GM18868 (cell line): ENCODE data around the gene RTL9.

Experiments
- ATAC-seq: cut with Tn5 transposase; IDR thresholded peaks from one replicate; pipeline ENCODE4 v1.9.1; 2021; ENCODE audit warnings: mild to moderate bottlenecking, moderate library complexity; ENCODE audit not compliant: unreplicated experiment

The RTL9 gene

DNA sequence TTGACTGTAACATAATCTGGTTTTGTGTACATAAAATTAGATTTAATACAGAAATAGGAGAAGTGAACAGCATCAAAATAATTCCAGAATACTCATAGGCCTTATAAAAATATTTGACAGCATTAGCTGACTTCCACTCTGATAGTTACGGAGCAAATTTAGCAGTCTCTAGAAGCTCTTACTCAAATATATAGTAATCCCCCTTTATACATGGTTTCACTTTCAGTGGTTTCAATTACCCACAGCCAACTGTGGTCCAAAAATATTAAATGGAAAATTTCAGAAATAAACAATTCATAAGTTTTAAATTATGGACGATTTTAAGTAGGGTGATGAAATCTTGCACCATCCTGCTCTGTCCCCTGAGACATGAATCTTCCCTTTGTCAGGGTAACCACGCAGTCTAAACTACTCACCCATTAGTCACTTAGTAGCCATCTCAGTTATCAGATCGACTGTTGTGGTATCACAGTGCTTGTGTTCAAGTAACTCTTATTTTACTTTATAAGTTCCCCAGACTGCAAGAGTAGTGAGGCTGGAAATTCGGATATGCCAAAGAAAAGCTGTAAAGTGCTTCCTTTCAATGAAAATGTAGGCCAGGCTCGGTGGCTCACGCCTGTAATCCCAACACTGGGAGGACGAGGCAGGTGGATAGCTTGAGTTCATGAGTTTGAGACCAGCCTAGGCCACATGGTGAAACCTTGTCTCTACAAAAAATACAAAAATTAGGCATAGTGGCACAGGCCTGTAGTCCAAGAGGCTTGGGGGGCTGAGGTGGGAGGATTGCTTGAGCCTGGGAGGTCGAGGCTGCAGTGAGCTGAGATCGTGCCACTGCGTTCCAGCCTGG lies 17.2 kb upstream of the RTL9 start:
- ATAC-seq, result peak; percentile 96

- ATAC-seq, result no peak
These were observed 12.0 kb upstream of the RTL9 start for GRCh38 chrX:110346681-110347080.

GRCh38 chrX:110359273-110359672 lies 625 bp downstream of the RTL9 start:
- ATAC-seq, result no peak

DNA sequence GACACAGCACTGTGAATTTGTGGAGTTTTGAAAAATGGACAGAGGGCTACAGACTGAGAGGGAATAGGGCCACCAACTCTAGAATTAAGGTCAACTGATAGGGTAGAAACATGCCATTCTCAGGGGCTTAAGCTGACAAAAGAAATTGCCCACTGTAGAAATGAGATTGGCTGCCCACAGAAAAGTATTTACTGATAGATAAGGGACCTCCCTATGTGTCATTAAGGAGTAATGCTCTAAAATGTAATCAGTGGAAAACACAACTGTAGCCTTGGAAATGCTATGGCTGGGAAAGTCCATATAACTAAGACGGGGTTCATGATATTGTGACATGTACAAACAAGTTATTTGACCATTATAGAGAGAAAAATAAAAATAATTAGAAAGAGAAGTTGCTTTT lies 4.6 kb downstream of the RTL9 start:
- ATAC-seq, result no peak

GRCh38 chrX:110373310-110373709 lies 14.7 kb downstream of the RTL9 start:
- ATAC-seq, result no peak

DNA sequence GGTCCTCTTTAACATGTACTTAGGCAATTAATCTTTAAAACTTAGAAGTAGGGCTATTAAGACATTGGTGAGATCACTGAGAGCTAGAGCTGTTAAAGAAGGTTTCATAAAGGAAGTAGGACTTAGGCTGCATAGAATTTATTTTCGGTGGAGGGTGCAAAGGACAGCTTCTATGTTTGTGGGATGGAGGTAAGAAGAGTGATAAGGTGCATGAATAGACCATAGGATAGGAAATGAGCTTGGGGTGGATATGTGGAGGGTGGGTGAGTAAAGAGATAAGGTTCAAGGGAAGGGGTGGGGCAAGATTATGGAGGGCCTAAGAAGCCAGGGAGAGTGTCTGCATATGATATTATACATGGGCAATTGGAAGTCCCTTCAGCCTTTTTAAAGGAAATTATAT lies 15.9 kb downstream of the RTL9 start:
- ATAC-seq, result peak; percentile 78

GRCh38 chrX:110381216-110381615 lies 22.6 kb downstream of the RTL9 start:
- ATAC-seq, result no peak

DNA sequence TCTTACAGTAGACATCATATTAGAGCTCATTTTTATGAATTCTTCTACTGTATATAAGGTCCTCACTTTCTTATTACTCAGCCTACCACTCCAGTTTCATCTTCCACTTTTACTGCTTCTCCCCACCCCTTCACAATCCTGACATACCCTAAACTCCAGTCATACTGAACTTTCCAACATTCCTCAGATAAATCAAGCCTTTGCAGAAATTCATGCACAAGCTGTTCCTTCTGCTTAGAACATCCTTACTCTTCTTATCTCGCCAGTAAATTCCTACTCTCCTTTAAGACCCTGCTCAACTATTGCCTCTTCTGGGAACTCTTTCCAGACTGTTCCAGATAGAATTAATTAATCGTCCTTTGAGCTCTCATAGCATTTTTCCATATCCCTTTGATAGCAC lies 24.8 kb downstream of the RTL9 start:
- ATAC-seq, result no peak

DNA sequence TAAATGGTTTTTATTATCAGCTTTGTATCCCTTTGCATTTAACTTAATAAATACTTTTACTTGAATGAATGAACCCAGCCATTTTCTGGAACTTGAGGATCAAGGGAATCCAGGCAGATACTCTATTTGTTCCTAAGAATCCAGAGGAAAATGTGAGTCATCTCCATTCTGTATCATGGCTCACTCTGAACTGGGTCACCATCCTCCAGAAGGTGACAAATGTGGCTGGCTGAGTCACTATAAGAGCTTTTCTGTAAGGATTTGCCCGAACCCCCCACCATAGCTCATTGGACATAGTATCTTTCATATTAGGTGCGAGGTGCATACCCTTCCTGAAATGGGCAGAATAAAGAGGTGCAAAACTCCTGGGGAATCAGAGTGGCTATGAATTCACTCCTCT lies 25.8 kb downstream of the RTL9 start:
- no peak for ATAC-seq

GRCh38 chrX:110389570-110389969 lies 30.9 kb downstream of the RTL9 start:
- no peak for ATAC-seq

DNA sequence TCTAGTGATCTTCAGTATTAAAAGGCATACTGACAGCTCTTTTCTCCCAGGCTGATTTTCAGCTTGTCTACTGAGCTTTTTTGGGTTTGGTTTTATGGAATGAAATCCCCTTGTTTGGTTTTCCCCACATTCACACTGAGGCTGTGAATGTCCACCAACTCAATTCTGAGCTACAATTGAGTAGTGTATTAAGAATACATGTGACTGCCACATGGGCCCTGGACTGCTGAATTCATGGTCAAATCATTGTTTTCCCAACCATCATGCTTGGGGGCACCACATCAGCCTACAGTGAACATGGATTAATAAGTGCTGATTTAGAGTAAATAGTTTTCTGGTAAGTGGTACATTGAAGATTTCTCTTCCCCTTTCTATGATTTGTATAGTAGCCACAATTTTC lies 32.4 kb downstream of the RTL9 start:
- no peak for ATAC-seq

GRCh38 chrX:110394651-110395050 lies 36.0 kb downstream of the RTL9 start:
- no peak for ATAC-seq

DNA sequence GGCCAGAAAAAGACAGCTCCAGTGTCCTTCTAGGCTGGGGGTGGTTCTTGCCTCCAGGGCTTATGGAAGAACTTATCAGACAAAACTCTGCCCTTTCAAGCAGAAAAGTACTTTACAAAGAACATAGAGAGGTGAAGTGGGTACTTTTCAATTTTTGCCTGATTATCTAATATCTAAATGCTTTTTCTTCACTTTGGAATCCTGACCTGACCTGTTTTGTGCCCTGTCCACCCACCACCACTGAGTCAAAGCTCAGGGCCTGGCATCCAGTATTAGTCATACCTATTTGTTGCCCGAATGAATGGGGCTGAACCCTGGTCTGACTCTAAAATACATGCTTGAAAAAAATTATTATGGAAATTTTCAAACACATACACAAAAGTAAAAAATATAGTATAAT lies 37.2 kb downstream of the RTL9 start:
- ATAC-seq, result no peak

DNA sequence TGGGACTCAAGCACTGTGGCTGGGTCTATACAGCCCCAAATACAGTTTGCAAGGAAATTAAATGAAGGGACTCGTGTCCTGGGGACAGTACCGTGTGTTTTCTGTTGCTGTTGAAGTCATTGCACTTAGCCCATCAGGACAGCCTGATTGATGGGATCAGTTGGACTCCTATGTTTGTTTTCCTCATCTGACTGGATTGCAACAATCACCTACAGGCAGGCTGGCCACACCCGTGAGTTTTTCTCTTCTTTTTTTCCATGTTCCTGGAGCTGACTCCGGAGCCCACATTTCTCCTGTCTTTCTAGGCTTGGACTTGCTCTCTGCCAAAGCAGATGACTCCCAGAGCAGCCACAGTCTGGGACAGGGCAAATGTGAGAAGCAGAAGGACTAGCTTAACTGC lies 38.1 kb downstream of the RTL9 start:
- ATAC-seq, result no peak

DNA sequence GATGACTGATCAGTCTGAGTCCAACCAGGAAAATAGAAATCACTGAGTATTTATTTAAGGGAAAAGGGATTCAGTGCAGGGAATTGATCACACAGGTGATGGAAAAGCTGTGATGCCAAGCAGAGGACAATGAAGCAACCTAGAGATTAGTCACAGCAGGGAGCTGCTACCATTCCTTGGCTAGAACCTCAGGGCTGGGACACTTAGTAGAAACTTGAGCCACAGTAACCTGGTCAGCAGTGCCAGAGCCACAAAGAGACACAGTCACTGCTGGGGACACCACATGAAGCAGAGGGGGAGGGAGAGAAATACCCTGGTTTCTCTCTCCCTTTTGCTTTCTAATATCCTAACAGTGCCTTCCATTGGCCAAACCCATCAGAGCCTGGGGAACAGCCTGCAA lies 38.7 kb downstream of the RTL9 start:
- ATAC-seq, result no peak

GRCh38 chrX:110397904-110398303 lies 39.3 kb downstream of the RTL9 start:
- no peak for ATAC-seq

DNA sequence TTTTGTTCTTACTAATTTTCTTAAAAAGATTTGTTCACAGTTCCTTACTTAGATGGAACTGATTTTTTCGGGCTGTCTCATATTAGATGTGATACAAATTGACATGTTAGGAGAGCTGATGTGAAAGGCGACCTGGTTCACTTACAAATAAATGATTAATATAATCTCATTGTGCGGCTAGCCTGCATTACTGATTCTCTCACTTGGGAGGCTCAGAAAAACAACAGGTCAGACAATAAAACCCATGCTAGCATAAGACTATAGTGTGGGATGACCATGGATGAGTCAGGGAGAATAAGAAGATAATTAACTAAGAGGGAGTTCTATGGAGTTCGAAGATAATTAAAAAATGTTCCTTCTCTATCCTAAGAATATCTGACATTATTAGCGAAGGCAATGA lies 40.8 kb downstream of the RTL9 start:
- ATAC-seq, result no peak

DNA sequence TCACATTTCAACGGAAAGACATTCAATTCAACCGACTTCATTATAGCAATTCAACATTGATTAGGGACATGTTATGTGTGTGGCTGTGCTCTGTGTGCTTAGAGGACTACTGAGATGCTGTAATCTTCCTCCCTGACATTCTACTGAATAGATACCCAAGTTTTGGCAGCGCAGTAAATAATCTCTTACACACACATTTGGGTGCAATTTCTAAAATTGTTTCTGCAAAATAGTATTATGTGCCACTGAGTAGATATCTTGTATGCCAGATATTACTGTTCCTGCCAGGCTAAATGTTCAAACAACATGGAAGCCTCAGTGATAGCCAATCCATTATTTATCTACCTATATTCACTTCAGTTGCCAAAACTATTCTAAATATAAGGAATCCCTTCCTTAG lies 41.3 kb downstream of the RTL9 start:
- no peak for ATAC-seq

DNA sequence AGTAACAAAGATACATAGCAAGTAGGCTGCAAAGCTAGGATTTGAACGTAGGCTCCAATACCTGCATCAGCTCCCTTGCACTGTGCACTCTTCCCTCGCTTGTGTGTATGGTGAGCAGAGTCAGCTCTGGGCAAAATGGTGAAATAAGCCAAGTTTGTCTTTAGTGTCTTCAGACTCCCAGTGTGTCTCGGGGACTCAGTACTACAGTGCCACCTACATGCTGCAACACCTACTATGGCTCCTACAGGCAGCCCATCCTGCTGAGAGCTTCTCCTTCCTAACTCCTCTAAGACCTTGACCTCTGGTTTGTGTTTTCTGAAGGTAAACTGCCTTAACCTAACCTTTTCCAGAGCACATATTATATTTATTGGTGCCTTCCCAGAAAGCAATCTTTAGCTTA lies 42.5 kb downstream of the RTL9 start:
- ATAC-seq, result peak; percentile 81

GRCh38 chrX:110402091-110402849 lies 43.6 kb downstream of the RTL9 start:
- no peak for ATAC-seq

DNA sequence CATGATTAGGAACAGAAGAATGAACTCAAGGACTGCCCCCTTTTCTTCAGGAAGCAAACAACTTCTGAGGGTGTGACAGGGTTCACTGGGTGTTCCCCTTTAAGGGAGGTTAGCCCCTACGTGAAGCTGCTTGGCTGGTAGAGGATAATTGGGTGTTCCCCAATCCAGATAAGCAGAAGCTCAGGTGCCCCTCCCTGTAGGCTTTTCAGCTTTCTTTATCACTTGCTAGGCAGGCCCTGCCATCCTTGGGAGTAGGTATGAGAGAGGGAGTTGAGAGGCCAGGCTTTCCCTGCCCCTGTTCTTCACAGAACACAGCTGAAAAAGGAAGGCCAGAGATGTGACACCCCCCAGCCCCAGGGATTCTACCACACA lies 44.2 kb downstream of the RTL9 start:
- no peak for ATAC-seq

DNA sequence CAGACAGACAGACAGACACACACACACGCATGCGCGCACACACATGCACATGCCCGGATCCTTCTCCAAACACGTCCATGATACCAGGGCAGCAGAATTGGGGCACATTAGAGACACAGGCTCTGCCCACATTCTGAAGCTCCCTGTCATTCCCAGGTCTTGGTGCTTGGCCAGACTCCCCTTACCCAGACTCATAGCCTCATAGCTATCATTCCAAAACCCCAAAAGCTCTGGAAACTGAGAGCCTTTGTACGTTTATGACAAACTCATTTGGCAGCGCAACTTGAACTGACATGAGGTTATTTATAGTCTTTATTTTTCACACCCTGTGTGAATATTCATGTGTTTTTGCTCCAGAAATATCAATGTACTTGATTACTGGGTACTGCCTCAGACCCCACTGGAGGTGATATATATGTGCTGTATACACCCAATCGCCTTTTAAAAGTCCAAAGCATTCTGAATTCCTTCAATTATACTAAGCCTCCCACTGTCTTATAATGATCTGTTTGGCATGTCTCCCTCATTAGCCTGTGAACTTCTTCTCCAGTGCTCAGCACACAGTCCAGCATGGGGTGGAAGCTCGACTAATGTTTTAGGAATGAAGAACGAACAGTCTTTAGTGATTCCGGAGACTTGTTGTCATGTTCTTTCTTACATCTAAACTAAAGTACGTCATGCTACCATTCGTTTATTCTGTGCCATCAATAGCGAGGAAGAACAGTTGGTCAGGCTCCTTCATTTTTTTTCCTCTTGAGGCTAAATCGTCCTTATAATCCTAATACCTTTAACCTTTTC lies 45.0 kb downstream of the RTL9 start:
- ATAC-seq, result no peak
